GM12878 (cell line): ENCODE data around the gene SRPK2.

ENCODE experiments used
- CTCF ChIP-seq, 3 experiments: IDR thresholded peaks in 2 of 3; conservative IDR thresholded peaks in 1 of 3; 2 replicates each; pipeline ENCODE4 v1.5.1; 2011; ENCODE audit warnings: low read depth in 3 of 3, low read length in 3 of 3, mild to moderate bottlenecking in 3 of 3, control low read depth in 2 of 3, moderate library complexity in 2 of 3, inconsistent platforms in 1 of 3, mixed read lengths in 1 of 3; ENCODE audit not compliant: control insufficient read depth in 2 of 3, insufficient read depth in 1 of 3; ENCODE audit errors: extremely low read depth in 1 of 3
- EP300 ChIP-seq, 2 experiments: fragments of 150-350 bp in 1 of 2; IDR thresholded peaks; 2 replicates each; pipeline ENCODE4 v1.6.1; 2011 to 2012; ENCODE audit warnings: low read depth in 2 of 2, low read length in 2 of 2, borderline replicate concordance in 1 of 2, improper control_type of control experiment in 1 of 2, inconsistent platforms in 1 of 2; ENCODE audit not compliant: control insufficient read depth in 1 of 2
- IRF3 ChIP-seq: fragments of 450-650 bp; IDR thresholded peaks from 2 replicates; pipeline ENCODE4 v1.6.1; 2014; ENCODE audit warnings: mild to moderate bottlenecking
- SPI1 ChIP-seq: IDR thresholded peaks from 2 replicates; pipeline ENCODE4 v1.6.1; 2011; ENCODE audit warnings: low read depth, mild to moderate bottlenecking, low read length, moderate library complexity, borderline replicate concordance; ENCODE audit not compliant: insufficient read depth
- ZBTB4 ChIP-seq: fragments of 450-650 bp; formaldehyde crosslinking; IDR thresholded peaks from 2 replicates; pipeline ENCODE4 v1.4.0; 2022; ENCODE audit warnings: mild to moderate bottlenecking, moderate library complexity
- TF ChIP-seq, protein P1 (sequence below): IDR thresholded peaks from 2 replicates; pipeline ENCODE4 v1.6.1; 2012; ENCODE audit warnings: low read depth, low read length, improper control_type of control experiment

DNA sequence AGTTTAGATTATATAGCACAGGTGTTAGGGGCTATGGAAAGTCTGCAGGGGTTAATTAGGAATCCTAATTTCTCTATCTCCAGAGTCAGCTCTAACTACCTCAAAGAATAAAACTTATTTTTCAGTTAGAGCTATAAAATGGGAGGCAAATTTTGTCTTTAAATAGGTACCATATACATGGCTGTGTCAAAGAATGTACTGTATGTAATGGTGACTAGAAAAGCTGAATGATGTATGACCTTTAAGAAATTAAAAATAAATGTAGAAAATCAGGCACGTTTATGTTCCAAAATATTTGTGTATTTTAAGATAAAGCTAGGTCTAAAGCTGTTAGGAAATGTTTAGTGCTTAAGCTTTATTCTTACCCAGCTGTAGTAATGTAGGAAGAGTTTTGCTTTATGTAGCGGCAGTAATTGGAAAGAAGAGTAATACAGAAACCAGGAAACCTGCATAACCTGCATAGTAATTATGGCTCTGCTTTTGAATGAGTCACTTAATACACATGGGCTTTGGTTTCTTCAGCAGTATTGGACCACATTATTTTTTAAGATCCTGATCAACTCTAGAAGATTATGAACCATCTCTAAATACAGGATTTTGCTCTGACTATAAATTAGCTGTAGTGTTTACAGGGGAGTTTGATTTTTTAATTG is 289.7 kb downstream of the SRPK2 start:
- TF ChIP-seq CTCF (IDR thresholded peaks at IDR 0.05 in 2 of 3, conservative IDR thresholded peaks at IDR 0.05 in 1 of 3; ENCODE audit: control insufficient read depth in 2 of 3, extremely low read depth in 1 of 3, insufficient read depth in 1 of 3, low read depth in 3 of 3, low read length in 3 of 3) (no peak), ZBTB4 (CRISPR knock-in tag) (no peak), EP300 (IDR thresholded peaks at IDR 0.05; ENCODE audit: borderline replicate concordance in 1 of 2, control insufficient read depth in 1 of 2, low read depth in 2 of 2, low read length in 2 of 2) (0 out of 4 replicates have a peak, but pooled peaks of 1 of the 2 experiments have one; percentile 34), SPI1 (no peak), IRF3 (no peak)
- TF ChIP-seq, protein P1, sequence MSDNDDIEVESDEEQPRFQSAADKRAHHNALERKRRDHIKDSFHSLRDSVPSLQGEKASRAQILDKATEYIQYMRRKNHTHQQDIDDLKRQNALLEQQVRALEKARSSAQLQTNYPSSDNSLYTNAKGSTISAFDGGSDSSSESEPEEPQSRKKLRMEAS: no peak
